RWPE2 (cell line): ENCODE data around the gene JADE2.

Experiments used
- ATAC-seq: fragments of 200-7000 bp; cut with Tn5 transposase; 3 replicates; pipeline ENCODE4 v1.9.1; 2021; ENCODE audit warnings: low read depth
- DNase-seq: peaks from one replicate; pipeline ENCODE4 v3.0.0-alpha.2; 2020; ENCODE audit warnings: low spot score
- H3K27ac ChIP-seq: fragments of 450-650 bp; 2 replicates; pipeline ENCODE4 v1.5.1; 2017; ENCODE audit warnings: mild to moderate bottlenecking; ENCODE audit not compliant: poor library complexity, severe bottlenecking
- H3K27me3 ChIP-seq: fragments of 250-450 bp; sonication (Bioruptor Pico); 2 replicates; pipeline ENCODE4 v1.5.1; 2021; ENCODE audit warnings: mild to moderate bottlenecking, moderate library complexity; ENCODE audit not compliant: insufficient read depth, poor library complexity, severe bottlenecking
- H3K36me3 ChIP-seq: fragments of 250-450 bp; sonication (Bioruptor Pico); 2 replicates; pipeline ENCODE4 v1.5.1; 2020; ENCODE audit warnings: low read depth, mild to moderate bottlenecking, moderate library complexity
- H3K4me1 ChIP-seq: fragments of 250-450 bp; sonication (Bioruptor Pico); 2 replicates; pipeline ENCODE4 v1.5.1; 2021; ENCODE audit warnings: mild to moderate bottlenecking, moderate library complexity; ENCODE audit not compliant: insufficient read depth, poor library complexity, severe bottlenecking
- H3K4me3 ChIP-seq: fragments of 250-450 bp; sonication (Bioruptor Pico); 2 replicates; pipeline ENCODE4 v1.5.1; 2021; ENCODE audit warnings: mild to moderate bottlenecking, moderate library complexity; ENCODE audit not compliant: severe bottlenecking
- H3K9me3 ChIP-seq: fragments of 250-450 bp; sonication (Bioruptor Pico); 2 replicates; pipeline ENCODE4 v1.5.1; 2021; ENCODE audit warnings: mild to moderate bottlenecking, moderate library complexity; ENCODE audit not compliant: severe bottlenecking
- CTCF ChIP-seq: fragments of 450-650 bp; IDR thresholded peaks from one replicate; pipeline ENCODE4 v1.5.1; 2017; ENCODE audit warnings: mild to moderate bottlenecking, moderate library complexity; ENCODE audit not compliant: poor library complexity, severe bottlenecking

JADE2 gene

GRCh38 chr5:134560698-134561097, 35.2 kb downstream of the JADE2 start:
- no peak for TF ChIP-seq CTCF
- no peak for DNase-seq
- Histone ChIP-seq H3K4me1 (peaks cover 5% of the 10 kb centered on the region), H3K27me3 (no peaks in the 10 kb centered on the region), H3K4me3 (no peak overlapping the region), H3K27ac (no peak overlapping the region), H3K36me3 (peaks cover 78% of the 10 kb centered on the region), H3K9me3 (no peaks in the 10 kb centered on the region)
- ATAC-seq, result no peak

- peak; percentile 24 for TF ChIP-seq CTCF
- DNase-seq, result no peak
- Histone ChIP-seq H3K27ac (no peak overlapping the region), H3K4me1 (no peaks in the 10 kb centered on the region), H3K27me3 (no peaks in the 10 kb centered on the region), H3K4me3 (no peak overlapping the region), H3K9me3 (no peaks in the 10 kb centered on the region), H3K36me3 (peaks cover 84% of the 10 kb centered on the region)
- no peak for ATAC-seq
Observed at GRCh38 chr5:134561871-134562296, 36.4 kb downstream of the JADE2 start.

- ATAC-seq (no peak), DNase-seq (no peak)
- Histone ChIP-seq H3K27ac (no peak overlapping the region), H3K27me3 (no peaks in the 10 kb centered on the region), H3K4me1 (peaks cover 4% of the 10 kb centered on the region), H3K9me3 (no peaks in the 10 kb centered on the region), H3K4me3 (no peak overlapping the region), H3K36me3 (peaks cover 95% of the 10 kb centered on the region)
- no peak for TF ChIP-seq CTCF
Observed at GRCh38 chr5:134563221-134563620, 37.8 kb downstream of the JADE2 start.

GRCh38 chr5:134563962-134564361, 38.5 kb downstream of the JADE2 start:
- peaks cover 93% of the 10 kb centered on the region for H3K36me3 ChIP-seq
- no peak for ATAC-seq

More at GRCh38 chr5:134563962-134564361, 38.5 kb downstream of the JADE2 start:
- H3K27me3 ChIP-seq, result no peaks in the 10 kb centered on the region
- no peak for TF ChIP-seq CTCF
- H3K9me3 ChIP-seq, result no peaks in the 10 kb centered on the region
- no peak overlapping the region for H3K4me3 ChIP-seq
- DNase-seq, result no peak
- H3K27ac ChIP-seq, result no peak overlapping the region
- H3K4me1 ChIP-seq, result peaks cover 9% of the 10 kb centered on the region
